Ecto neural progenitor cell (in vitro differentiated cells): ENCODE results near the gene HIPK4.
"Not testable (repeated sequence)": the region's sequence is repeated elsewhere in the genome, so short reads cannot be mapped to it uniquely, and the experiment has no call there.

ENCODE experiments used
- DNase-seq: peaks from one replicate; pipeline ENCODE4 v3.0.0-alpha.2; 2018; ENCODE audit warnings: low spot score

HIPK4 gene

GRCh38 chr19:40392894-40393517, 3.0 kb upstream of the HIPK4 start:
- DNase-seq, result no peak

- no peak for DNase-seq
These were observed 2.1 kb upstream of the HIPK4 start for GRCh38 chr19:40392123-40392522.

DNA sequence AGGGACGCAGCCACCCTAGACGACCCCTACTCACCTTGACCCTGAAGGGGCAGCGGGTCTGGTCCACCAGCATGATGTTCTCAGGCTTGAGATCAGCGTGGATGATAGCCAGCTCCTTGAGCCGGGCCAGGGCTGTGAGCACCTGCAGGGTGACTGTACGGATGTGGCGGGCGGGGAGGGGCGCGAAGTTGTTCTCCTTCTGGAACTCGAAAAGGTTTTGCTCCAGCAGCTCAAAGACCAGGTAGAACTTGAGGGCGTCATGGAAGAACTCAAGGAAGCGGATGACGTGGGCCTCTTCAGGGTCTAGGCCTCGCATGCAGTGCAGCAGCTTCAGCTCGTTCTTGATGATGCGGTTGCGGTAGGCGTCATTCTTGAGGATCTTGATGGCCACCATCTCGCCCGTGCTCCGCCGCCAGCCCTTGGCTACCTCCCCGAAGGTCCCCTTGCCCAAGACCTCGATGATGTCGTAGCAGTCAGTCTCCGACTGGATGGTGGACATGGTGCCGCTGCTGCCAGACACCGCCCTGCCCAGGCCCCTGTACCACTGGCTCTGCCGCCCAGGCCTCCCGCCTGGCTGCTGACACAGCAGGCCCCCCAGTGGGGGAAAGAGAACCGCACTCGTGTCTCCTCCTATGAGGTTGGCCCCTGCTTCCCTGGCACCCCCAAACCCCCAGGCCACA, 437 bp downstream of the HIPK4 start:
- no peak for DNase-seq

DNA sequence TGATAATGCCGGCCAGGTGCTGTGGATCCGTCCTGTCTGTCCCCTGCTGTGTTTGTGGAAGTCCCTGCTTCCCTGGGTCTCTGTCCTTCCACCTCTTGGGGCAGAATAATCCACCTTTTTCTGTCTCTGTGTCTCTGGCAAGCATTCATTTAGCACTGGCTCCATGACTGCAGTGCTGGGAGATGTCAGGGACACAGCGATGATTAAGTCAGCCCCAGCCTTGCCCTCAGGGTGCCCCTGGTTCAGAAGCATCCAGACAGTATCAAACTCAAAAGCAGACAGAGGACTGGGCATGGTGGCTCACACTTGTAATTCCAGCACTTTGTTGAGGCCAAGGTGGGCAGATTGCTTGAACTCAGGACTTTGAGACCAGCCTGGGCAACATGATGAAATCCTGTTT, 1.5 kb downstream of the HIPK4 start:
- no peak for DNase-seq

DNA sequence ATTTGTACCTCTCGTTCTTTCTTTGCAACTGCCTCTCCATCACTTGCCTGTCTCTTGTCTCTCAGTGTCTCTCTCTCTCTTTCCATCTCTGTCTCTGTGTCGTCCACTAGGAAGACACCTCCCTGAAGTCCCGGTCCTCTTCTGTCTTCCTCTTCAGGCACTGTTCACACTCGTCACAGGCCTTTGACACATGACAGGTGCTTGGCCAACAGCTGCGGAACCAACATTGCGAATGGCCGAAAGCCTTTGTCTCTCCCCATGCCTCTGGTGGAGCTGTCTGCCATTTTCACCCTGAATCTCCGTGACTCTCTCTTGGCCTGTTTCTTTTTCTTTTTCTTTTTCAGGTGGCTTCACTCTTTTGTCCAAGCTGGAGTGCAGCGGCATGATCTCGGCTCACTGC, 2.8 kb downstream of the HIPK4 start:
- no peak for DNase-seq

DNA sequence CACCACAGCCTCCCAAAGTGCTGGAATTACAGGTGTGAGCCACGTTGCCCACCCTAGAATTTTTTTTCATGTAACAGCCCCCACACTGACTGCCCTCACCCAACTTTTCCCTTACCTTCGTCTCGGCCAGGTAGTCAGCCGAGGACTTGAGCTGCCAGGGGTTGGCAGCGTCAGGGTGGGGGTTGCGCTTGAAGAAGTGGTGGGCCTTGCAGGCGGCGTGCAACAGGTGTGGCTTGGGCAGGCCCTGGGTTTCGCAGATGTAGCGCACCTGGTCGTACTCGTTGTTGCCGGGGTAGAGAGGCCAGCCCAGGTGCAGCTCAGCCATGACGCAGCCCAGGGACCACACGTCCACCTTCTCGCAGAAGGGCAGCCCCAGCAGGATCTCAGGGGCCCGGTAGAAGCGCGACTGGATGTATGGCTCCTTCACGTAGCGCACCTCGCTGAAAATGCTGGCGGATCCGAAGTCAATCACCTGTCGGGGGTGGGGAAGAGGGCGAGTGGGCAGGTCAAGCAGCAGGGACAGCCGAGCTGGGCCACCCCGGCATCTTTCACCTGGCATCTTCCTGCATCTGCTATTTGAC, 6.2 kb downstream of the HIPK4 start:
- DNase-seq, result no peak

- DNase-seq, result no peak
These were observed 8.7 kb downstream of the HIPK4 start for GRCh38 chr19:40381321-40381720.

GRCh38 chr19:40380199-40381037, 9.6 kb downstream of the HIPK4 start:
- no peak for DNase-seq

GRCh38 chr19:40379446-40380198, 10.4 kb downstream of the HIPK4 start:
- DNase-seq, result no peak

DNA sequence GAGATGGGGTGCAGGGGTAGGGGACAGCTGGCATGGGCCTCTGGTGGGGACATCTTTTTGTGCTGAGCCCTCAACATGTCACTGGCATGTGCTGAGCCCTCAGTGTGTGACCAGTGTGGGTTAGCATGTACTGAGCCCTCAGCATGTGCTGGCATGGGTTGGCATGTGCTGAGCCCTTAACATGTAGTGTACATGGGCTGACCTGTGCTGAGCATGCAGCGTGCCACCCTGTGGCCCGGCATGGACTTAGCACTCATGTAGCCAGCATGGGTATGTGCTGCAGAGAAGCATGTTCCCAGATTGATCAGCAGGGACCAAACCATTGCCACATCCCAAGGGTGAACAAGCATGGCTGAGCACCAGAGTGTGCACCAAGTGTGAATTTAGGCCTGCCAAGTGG, 11.5 kb downstream of the HIPK4 start:
- DNase-seq, result no peak

DNA sequence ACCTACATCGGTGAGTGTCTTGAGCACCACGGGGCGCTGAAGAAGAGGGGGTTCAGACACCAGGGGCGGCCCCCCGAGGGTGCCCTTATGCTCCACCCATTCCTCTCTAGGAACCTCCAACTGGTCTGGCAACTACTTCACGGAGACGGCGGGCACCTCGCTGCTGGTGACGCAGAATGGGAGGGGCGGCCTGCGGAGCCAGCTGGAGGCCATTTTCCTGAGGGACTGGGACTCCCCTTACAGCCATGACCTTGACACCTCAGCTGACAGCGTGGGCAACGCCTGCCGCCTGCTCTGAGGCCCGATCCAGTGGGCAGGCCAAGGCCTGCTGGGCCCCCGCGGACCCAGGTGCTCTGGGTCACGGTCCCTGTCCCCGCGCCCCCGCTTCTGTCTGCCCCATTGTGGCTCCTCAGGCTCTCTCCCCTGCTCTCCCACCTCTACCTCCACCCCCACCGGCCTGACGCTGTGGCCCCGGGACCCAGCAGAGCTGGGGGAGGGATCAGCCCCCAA, 12.1 kb downstream of the HIPK4 start:
- no peak for DNase-seq

DNA sequence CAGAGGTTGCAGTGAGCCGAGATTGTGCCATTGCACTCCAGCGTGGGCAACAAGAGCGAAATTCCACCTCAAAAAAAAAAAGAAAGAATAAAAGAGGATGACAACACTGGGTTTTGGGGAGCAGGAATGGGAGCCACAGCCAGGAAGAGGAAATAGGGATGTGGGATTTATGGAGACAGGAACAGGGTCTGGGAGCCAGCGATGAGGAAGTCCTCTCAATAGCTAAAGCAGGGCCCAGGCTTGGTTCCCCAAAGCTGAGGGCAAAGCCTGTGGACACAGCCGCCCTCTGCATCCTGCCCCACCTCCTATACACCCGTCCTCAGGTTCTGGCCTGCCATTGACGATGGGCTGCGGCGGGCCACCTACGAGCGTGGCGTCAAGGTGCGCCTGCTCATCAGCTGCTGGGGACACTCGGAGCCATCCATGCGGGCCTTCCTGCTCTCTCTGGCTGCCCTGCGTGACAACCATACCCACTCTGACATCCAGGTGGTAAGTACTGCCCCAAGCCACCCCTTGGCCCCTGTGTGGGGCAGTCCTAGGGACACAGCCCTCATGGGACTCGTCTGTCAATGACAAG, 13.6 kb downstream of the HIPK4 start:
- DNase-seq, result no peak

DNA sequence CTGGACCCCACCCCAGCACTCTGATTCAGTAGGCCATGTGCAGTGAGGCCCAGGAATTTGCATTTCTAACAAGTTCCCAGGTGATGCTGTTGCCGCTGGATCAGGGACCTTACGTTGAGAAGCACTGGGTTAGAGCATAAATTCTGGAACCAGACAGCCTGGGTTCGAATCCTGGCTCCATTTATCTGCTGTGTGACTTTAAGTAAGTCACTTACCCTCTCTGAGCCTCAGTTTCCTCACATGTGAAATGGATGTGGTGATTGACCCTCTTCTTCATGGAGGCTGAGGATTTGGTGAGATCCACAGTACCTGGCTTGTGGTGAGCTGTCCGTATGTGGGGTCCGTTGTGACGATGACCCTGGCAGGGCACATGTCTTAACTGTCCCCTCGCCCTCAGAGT, 15.9 kb downstream of the HIPK4 start:
- no peak for DNase-seq

DNA sequence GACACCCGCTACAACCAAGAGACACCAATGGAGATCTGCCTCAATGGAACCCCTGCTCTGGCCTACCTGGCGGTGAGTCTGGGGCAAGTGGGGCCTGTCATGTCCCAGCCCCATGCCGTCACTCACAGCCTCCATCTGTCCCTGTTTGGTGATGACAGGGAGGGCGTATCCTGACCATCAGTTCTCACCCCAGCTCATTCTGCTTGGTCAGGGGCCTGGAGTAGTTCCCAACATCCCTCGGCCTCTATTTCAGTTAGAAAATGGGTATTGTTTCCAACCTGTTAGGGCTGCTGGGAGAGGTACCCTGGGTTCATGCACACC, 18.2 kb downstream of the HIPK4 start:
- DNase-seq, result no peak

DNA sequence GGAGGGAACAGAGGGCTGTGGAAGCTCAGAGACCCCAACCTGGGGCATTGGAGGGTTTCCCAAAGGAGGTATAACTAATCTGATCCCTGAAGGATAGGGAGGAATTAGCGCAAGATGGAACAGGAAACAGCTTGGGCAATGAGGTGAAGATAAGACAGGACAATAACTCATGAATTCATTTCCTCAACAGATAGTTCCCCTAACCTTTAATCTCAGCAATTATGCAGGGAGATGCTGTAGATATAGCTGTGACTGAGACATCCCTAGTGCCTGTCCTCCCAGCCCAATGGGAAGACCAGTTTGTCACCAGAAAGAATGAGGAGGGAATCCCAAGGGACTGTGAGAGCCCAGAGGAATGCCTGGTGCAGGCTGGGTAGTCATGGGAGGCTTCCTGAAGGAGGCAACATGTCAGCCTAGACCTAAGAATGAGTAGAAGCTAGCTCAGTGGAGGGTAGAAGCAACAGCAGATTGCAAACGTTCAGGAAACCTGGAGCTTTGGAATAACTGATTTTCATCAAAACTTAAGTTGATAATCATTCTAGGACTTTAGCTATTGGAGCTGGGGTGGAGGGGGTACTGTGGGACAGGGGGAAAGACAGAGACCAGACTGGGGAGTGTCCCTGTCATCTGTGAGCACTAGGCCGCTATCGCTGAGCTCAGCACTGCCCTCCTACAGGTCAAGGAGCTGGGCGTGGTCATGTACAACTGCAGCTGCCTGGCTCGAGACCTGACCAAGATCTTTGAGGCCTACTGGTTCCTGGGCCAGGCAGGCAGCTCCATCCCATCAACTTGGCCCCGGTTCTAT, 18.8 kb downstream of the HIPK4 start:
- DNase-seq, result no peak

GRCh38 chr19:40370253-40370652, 19.7 kb downstream of the HIPK4 start:
- not testable (repeated sequence) for DNase-seq

- DNase-seq, result no peak
These were observed 20.2 kb downstream of the HIPK4 start for GRCh38 chr19:40369797-40370196.

- no peak for DNase-seq
These were observed 22.2 kb downstream of the HIPK4 start for GRCh38 chr19:40367577-40368434.

DNA sequence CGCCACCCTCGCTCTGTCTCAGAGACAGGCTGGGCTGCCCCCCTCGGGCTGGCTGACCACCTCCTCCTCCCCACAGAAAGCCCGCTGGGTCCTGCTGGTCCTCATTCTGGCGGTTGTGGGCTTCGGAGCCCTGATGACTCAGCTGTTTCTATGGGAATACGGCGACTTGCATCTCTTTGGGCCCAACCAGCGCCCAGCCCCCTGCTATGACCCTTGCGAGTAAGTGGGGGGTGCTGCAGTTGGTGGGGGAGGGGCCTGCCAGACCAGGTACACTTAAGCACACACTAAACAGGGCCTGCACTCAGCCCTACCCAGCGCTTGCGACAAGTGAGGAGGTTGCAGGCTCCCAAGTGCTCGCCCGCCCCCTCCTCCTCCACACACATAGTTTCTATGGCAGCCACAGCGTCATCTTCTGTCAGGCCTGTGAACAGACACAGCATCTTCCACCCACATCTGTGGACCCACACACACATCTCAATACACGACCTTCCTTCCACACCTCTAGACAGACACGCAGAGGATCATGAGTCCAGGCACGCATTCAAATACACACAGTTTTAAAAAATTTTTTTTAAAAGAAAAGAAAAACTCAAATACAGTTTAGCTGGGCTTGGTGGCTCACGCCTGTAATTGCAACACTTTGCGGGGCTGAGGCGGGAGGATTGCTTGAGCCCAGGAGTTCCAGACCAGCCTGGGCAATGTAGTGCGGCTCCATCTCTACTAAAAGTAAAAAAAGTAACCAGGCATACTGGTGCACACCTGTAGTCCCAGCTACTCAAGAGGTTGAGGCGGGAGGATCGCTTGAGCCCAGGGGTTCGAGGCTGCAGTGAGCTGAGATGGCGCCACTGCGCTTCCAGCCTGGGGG, 23.1 kb downstream of the HIPK4 start:
- DNase-seq, result peak; percentile 72
